Liver (tissue), 3 donors: ENCODE results near the gene IRF8.

Source experiments
- CTCF ChIP-seq: fragments of 150-350 bp; IDR thresholded peaks from 2 replicates; pipeline ENCODE4 v1.5.1; 2017; ENCODE audit warnings: improper control_type of control experiment, low read depth, low read length; ENCODE audit not compliant: missing input control
- HNF4G ChIP-seq: IDR thresholded peaks from 2 replicates; pipeline ENCODE4 v1.6.1; 2016; ENCODE audit warnings: antibody characterized with exemption
- JUND ChIP-seq, 2 donors: IDR thresholded peaks; 2 replicates each; pipeline ENCODE4 v1.6.1; 2016; ENCODE audit warnings: antibody characterized with exemption in 2 of 2
- donor health status: healthy.
- donor health status: healthy.

- TF ChIP-seq CTCF = no peak
- TF ChIP-seq JUND (IDR thresholded peaks at IDR 0.05) = no peak
- TF ChIP-seq HNF4G = no peak
These were observed 63.3 kb downstream of the IRF8 start for GRCh38 chr16:85961988-85962915.
